WTC11 (cell line): Measurements from ENCODE around the gene EVL.

ENCODE experiments used
- GABPB1 ChIP-seq: sonication (generic); formaldehyde crosslinking; IDR thresholded peaks from 2 replicates; pipeline ENCODE4 v1.8.1; 2023; ENCODE audit warnings: mild to moderate bottlenecking, missing genetic modification reagents
- NFYB ChIP-seq: sonication (generic); formaldehyde crosslinking; conservative IDR thresholded peaks from 2 replicates; pipeline ENCODE4 v1.8.0; 2022; ENCODE audit warnings: low read depth, missing genetic modification reagents
- NR3C1 ChIP-seq: sonication (generic); formaldehyde crosslinking; conservative IDR thresholded peaks from 2 replicates; pipeline ENCODE4 v1.8.1; 2023; ENCODE audit warnings: low read depth, mild to moderate bottlenecking, missing genetic modification reagents
- TEAD4 ChIP-seq: sonication (generic); formaldehyde crosslinking; IDR thresholded peaks from 2 replicates; pipeline ENCODE4 v1.8.0; 2022; ENCODE audit warnings: mild to moderate bottlenecking, missing genetic modification reagents
- ZNF396 ChIP-seq: fragments of 250-450 bp; sonication (Bioruptor Pico); IDR thresholded peaks from 2 replicates; pipeline ENCODE4 v1.8.0; 2021; ENCODE audit warnings: mild to moderate bottlenecking, moderate library complexity, borderline replicate concordance
- TF ChIP-seq, protein P1 (sequence below): fragments of 200-600 bp; IDR thresholded peaks from 2 replicates; pipeline ENCODE4 v1.8.0; 2022; ENCODE audit warnings: antibody characterized with exemption

DNA sequence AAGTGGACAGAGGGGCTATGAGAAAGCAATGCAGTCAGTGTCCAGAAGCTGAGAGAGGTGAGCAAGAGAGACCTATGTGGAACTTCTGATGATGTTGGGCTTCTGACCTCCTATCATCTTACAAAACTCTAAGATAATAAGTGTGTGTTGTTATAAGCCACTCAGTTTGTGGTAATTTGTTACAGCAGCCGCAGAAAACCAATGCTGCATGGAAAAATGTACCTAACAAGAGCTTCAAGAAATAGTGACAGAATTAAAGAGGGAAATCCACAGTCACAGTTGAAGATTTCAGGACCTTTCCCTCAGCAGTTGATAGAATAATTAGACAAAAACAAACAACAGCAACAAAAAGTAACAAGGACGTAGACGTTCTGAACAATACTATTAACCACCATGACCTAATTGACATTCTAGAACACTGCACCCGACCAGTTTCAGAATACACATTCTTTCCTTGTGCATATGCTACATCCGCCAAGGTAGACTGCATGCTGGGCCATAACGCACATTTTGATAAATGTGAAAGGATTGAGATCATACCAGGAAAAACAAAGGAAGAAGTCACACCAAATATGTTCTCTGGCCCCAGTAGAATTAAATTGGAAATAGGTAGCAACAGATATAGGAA lies 1.8 kb upstream of the EVL start:
- TF ChIP-seq, protein P1, sequence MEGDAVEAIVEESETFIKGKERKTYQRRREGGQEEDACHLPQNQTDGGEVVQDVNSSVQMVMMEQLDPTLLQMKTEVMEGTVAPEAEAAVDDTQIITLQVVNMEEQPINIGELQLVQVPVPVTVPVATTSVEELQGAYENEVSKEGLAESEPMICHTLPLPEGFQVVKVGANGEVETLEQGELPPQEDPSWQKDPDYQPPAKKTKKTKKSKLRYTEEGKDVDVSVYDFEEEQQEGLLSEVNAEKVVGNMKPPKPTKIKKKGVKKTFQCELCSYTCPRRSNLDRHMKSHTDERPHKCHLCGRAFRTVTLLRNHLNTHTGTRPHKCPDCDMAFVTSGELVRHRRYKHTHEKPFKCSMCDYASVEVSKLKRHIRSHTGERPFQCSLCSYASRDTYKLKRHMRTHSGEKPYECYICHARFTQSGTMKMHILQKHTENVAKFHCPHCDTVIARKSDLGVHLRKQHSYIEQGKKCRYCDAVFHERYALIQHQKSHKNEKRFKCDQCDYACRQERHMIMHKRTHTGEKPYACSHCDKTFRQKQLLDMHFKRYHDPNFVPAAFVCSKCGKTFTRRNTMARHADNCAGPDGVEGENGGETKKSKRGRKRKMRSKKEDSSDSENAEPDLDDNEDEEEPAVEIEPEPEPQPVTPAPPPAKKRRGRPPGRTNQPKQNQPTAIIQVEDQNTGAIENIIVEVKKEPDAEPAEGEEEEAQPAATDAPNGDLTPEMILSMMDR, result no peak
- no peak for TF ChIP-seq GABPB1 (CRISPR knock-in tag)
- TF ChIP-seq NFYB (CRISPR knock-in tag), result no peak
- TF ChIP-seq ZNF396 (CRISPR knock-in tag), result no peak
- TF ChIP-seq TEAD4, result no peak
- no peak for TF ChIP-seq NR3C1 (CRISPR knock-in tag)
